H9 (cell line): ENCODE measurements around the gene AASDH. TPM values are rescaled to one million over a fixed set of nuclear protein-coding genes. Genes with fewer than 3 reads are reported as not detected.

Source experiments
- DNase-seq: peaks from one replicate; pipeline ENCODE4 v3.0.0-alpha.2; 2017
- H2AFZ ChIP-seq: one replicate; pipeline ENCODE4 v1.6.1; 2013; ENCODE audit warnings: mild to moderate bottlenecking, low read length, control low read depth, moderate library complexity
- H2AK5ac ChIP-seq: 2 replicates; pipeline ENCODE4 v1.6.1; 2013; ENCODE audit warnings: low read length, control low read depth, mixed read lengths; ENCODE audit not compliant: insufficient read length
- H2BK120ac ChIP-seq: one replicate; pipeline ENCODE4 v1.6.1; 2013; ENCODE audit warnings: low read depth, mild to moderate bottlenecking, low read length, control low read depth, inconsistent platforms; ENCODE audit not compliant: poor library complexity, severe bottlenecking
- H2BK12ac ChIP-seq: 2 replicates; pipeline ENCODE4 v1.6.1; 2013; ENCODE audit warnings: low read length, control low read depth, mixed read lengths, low read depth; ENCODE audit not compliant: insufficient read length
- H2BK15ac ChIP-seq: 2 replicates; pipeline ENCODE4 v1.6.1; 2013; ENCODE audit warnings: low read depth, low read length, control low read depth
- H2BK20ac ChIP-seq: one replicate; pipeline ENCODE4 v1.6.1; 2013; ENCODE audit warnings: low read depth, mild to moderate bottlenecking, low read length, control low read depth, inconsistent platforms; ENCODE audit not compliant: poor library complexity, severe bottlenecking
- H2BK5ac ChIP-seq: 2 replicates; pipeline ENCODE4 v1.6.1; 2013; ENCODE audit warnings: low read length, control low read depth, mixed read lengths; ENCODE audit not compliant: insufficient read length
- H3K14ac ChIP-seq: 2 replicates; pipeline ENCODE4 v1.6.1; 2013; ENCODE audit warnings: low read length, control low read depth; ENCODE audit not compliant: insufficient read depth
- H3K18ac ChIP-seq: 2 replicates; pipeline ENCODE4 v1.6.1; 2013; ENCODE audit warnings: low read depth, mild to moderate bottlenecking, mixed read lengths, low read length, control low read depth; ENCODE audit not compliant: insufficient read length
- H3K23ac ChIP-seq: 2 replicates; pipeline ENCODE4 v1.6.1; 2013; ENCODE audit warnings: low read length, control low read depth, mixed read lengths, low read depth; ENCODE audit not compliant: insufficient read length
- H3K23me2 ChIP-seq: 2 replicates; pipeline ENCODE4 v1.6.1; 2013; ENCODE audit warnings: low read depth, mild to moderate bottlenecking, mixed read lengths, low read length, control low read depth; ENCODE audit not compliant: insufficient read length, poor library complexity, severe bottlenecking
- H3K27ac ChIP-seq: 2 replicates; pipeline ENCODE4 v1.5.1; 2013; ENCODE audit warnings: low read length, control low read depth, mixed read lengths, low read depth; ENCODE audit not compliant: insufficient read length
- H3K27me3 ChIP-seq: 2 replicates; pipeline ENCODE4 v1.6.1; 2013; ENCODE audit warnings: low read length, control low read depth, inconsistent platforms; ENCODE audit not compliant: insufficient read depth
- H3K4ac ChIP-seq: 2 replicates; pipeline ENCODE4 v1.6.1; 2013; ENCODE audit warnings: low read depth, mild to moderate bottlenecking, control low read depth, inconsistent platforms, low read length, moderate library complexity
- H3K4me1 ChIP-seq: 2 replicates; pipeline ENCODE4 v1.6.1; 2013; ENCODE audit warnings: low read length, control low read depth, inconsistent platforms; ENCODE audit not compliant: insufficient read depth
- H3K4me2 ChIP-seq: 2 replicates; pipeline ENCODE4 v1.6.1; 2013; ENCODE audit warnings: low read length, control low read depth, mixed read lengths; ENCODE audit not compliant: insufficient read length, insufficient read depth
- H3K56ac ChIP-seq: 2 replicates; pipeline ENCODE4 v1.6.1; 2013; ENCODE audit warnings: low read depth, mild to moderate bottlenecking, mixed read lengths, low read length, control low read depth; ENCODE audit not compliant: insufficient read length
- H3K79me1 ChIP-seq: 2 replicates; pipeline ENCODE4 v1.6.1; 2013; ENCODE audit warnings: low read depth, mild to moderate bottlenecking, moderate library complexity, low read length, control low read depth, inconsistent platforms; ENCODE audit not compliant: insufficient read depth, poor library complexity, severe bottlenecking
- H3K79me2 ChIP-seq: 2 replicates; pipeline ENCODE4 v1.6.1; 2013; ENCODE audit warnings: low read length, control low read depth, inconsistent platforms; ENCODE audit not compliant: insufficient read depth
- H3K9ac ChIP-seq: 2 replicates; pipeline ENCODE4 v1.6.1; 2013; ENCODE audit warnings: low read length, control low read depth, mixed read lengths; ENCODE audit not compliant: insufficient read length; ENCODE audit errors: extremely low read depth
- H3K9me3 ChIP-seq: one replicate; pipeline ENCODE4 v1.6.1; 2013; ENCODE audit warnings: low read depth, low read length, inconsistent platforms; ENCODE audit not compliant: control insufficient read depth
- H3T11ph ChIP-seq: one replicate; pipeline ENCODE4 v1.6.1; 2013; ENCODE audit warnings: mild to moderate bottlenecking, low read length, control low read depth, inconsistent platforms
- H4K20me1 ChIP-seq: one replicate; pipeline ENCODE4 v1.6.1; 2013; ENCODE audit not compliant: control insufficient read depth, insufficient read length, insufficient read depth
- H4K5ac ChIP-seq: 2 replicates; pipeline ENCODE4 v1.6.1; 2013; ENCODE audit warnings: low read depth, mild to moderate bottlenecking, mixed read lengths, low read length, control low read depth; ENCODE audit not compliant: insufficient read length
- H4K8ac ChIP-seq: replicated peaks from 2 replicates; pipeline ENCODE4 v1.6.1; 2013; ENCODE audit warnings: low read length, control low read depth, mixed read lengths, low read depth; ENCODE audit not compliant: insufficient read length
- H4K91ac ChIP-seq: 2 replicates; pipeline ENCODE4 v1.6.1; 2013; ENCODE audit warnings: low read depth, mild to moderate bottlenecking, moderate library complexity, mixed read lengths, low read length, control low read depth; ENCODE audit not compliant: insufficient read length
- H3K27ac Mint-ChIP-seq, 3 experiments: 2 replicates in 2 of 3; 3 replicates in 1 of 3; pipeline ENCODE4 v1.8.0; 2020 to 2021; ENCODE audit warnings: mixed read lengths in 3 of 3, mild to moderate bottlenecking in 1 of 3, moderate library complexity in 1 of 3
- H3K27me3 Mint-ChIP-seq: 2 replicates; pipeline ENCODE4 v1.8.0; 2021; ENCODE audit warnings: low read depth, mild to moderate bottlenecking, moderate library complexity, mixed read lengths
- H3K36me3 Mint-ChIP-seq, 3 experiments: 2 replicates in 2 of 3; 3 replicates in 1 of 3; pipeline ENCODE4 v1.8.0; 2020 to 2021; ENCODE audit warnings: low read depth in 3 of 3, mixed read lengths in 3 of 3; ENCODE audit not compliant: insufficient read depth in 1 of 3
- H3K4me1 Mint-ChIP-seq, 2 experiments: 2 replicates each; pipeline ENCODE4 v1.8.0; 2020; ENCODE audit warnings: mixed read lengths in 2 of 2
- H3K4me3 Mint-ChIP-seq, 2 experiments: 2 replicates in 1 of 2; 3 replicates in 1 of 2; pipeline ENCODE4 v1.8.0; 2020 to 2021; ENCODE audit warnings: mild to moderate bottlenecking in 2 of 2, mixed read lengths in 2 of 2, moderate library complexity in 1 of 2
- H3K9me3 Mint-ChIP-seq, 2 experiments: 2 replicates in 1 of 2; 3 replicates in 1 of 2; pipeline ENCODE4 v1.8.0; 2020; ENCODE audit warnings: mild to moderate bottlenecking in 2 of 2, mixed read lengths in 2 of 2, moderate library complexity in 1 of 2
- CTCF ChIP-seq: fragments of 200-600 bp; sonication (generic); conservative IDR thresholded peaks from 3 replicates; pipeline ENCODE4 v1.8.0; 2021; ENCODE audit warnings: antibody characterized with exemption, mild to moderate bottlenecking
- WGBS: extraction: QIAGEN DNeasy Blood & Tissue Kit; methylation state at CpG from one replicate; pipeline ENCODE4 v1.1.7; 2013; ENCODE audit warnings: missing lambda C conversion rate, low lambda C conversion rate, mixed read lengths; ENCODE audit not compliant: insufficient read length; ENCODE audit errors: extremely low coverage; 5-methylcytosine and 5-hydroxymethylcytosine counted together
- total RNA-seq: library from RNA; stranded (reverse); gene quantifications from 2 replicates; pipeline ENCODE4 v1.2.1, GENCODE V29; 2021

AASDH gene
- total RNA-seq, 1 experiment from 2014 or later: 12.9 TPM

GRCh38 chr4:56313132-56313531 is 74.2 kb downstream of the AASDH start:
- no peak overlapping the region for H3K4me3 Mint-ChIP-seq
- Histone ChIP-seq H3K9ac (no peak overlapping the region), H3K79me2 (no peaks in the 10 kb centered on the region), H3K14ac (no peak overlapping the region), H3T11ph (no peak overlapping the region), H4K8ac (no peak overlapping the region), H2BK15ac (no peak overlapping the region), H3K79me1 (no peaks in the 10 kb centered on the region), H3K18ac (no peak overlapping the region), H3K4ac (no peak overlapping the region), H4K20me1 (no peaks in the 10 kb centered on the region), H3K9me3 (no peaks in the 10 kb centered on the region), H3K4me2 (no peak overlapping the region), H3K27ac (no peak overlapping the region), H2BK20ac (no peak overlapping the region), H2BK12ac (no peak overlapping the region), H4K5ac (no peak overlapping the region), H2AFZ (no peak overlapping the region), H2BK5ac (no peak overlapping the region), H3K27me3 (no peaks in the 10 kb centered on the region), H4K91ac (no peak overlapping the region), H3K4me1 (no peaks in the 10 kb centered on the region), H2BK120ac (no peak overlapping the region), H3K56ac (no peak overlapping the region), H2AK5ac (no peak overlapping the region), H3K23me2 (no peaks in the 10 kb centered on the region), H3K23ac (no peak overlapping the region)
- no peak overlapping the region; a peak in 1 of 7 replicates for H3K27ac Mint-ChIP-seq
- TF ChIP-seq CTCF: no peak
- WGBS: no CpG with 5 or more reads among the region's 12 CpGs
- no peak for DNase-seq
- peaks cover 3% of the 10 kb centered on the region in 2 experiments; a peak in 2 of 4 replicates for H3K4me1 Mint-ChIP-seq
- peaks cover 10 to 42% (median 22%) of the 10 kb centered on the region in 3 experiments for H3K36me3 Mint-ChIP-seq
- no peaks in the 10 kb centered on the region for H3K9me3 Mint-ChIP-seq
- no peaks in the 10 kb centered on the region for H3K27me3 Mint-ChIP-seq
